ENCODE data around the gene SIRT2. TPM values are rescaled to one million over a fixed set of nuclear protein-coding genes. Genes with fewer than 3 reads are reported as not detected.
"Not testable (repeated sequence)": the region's sequence is repeated elsewhere in the genome, so short reads cannot be mapped to it uniquely, and the experiment has no call there.

SIRT2 gene
- 30.0 TPM for polyA plus RNA-seq (2013, experiment 1 of 2)
- polyA plus RNA-seq (2013, experiment 2 of 2): 33.2 TPM

GRCh38 chr19:38899447-38900201, at the start of gene SIRT2, which contains the start of gene NFKBIB:
Gene SIRT2, minus strand, starts transcription at chr19:38899618. Its CDS starts 97 bp downstream, at chr19:38899521.
Gene NFKBIB, plus strand, starts transcription at chr19:38899969. Its CDS starts 64 bp downstream, at chr19:38900033.
- peak within 1 kb of the TSS; percentile 65 for H3K4me3 ChIP-seq (ENCODE audit: extremely low read depth, insufficient read depth, low read length, poor library complexity, severe bottlenecking)
- WGBS, 2 experiments (ENCODE audit: insufficient coverage in 2 of 2): 1 to 3% methylated on average over 54 to 64 of the region's 64 CpGs
- H3K4me1 ChIP-seq (ENCODE audit: control insufficient read depth, insufficient read depth, low read length, poor library complexity, severe bottlenecking): peaks cover 17% of the 10 kb centered on the region
- peaks cover 4% of the 10 kb centered on the region for H3K9me3 ChIP-seq (ENCODE audit: control insufficient read depth, low read length)
- H3K27ac ChIP-seq (ENCODE audit: low read depth, low read length, severe bottlenecking): peak within 1 kb of the TSS; percentile 94
- H3K36me3 ChIP-seq (ENCODE audit: control insufficient read depth, insufficient read depth, low read length): no peaks in the 10 kb centered on the region

- Histone ChIP-seq H3K4me1 (ENCODE audit: control insufficient read depth, insufficient read depth, low read length, poor library complexity, severe bottlenecking) (no peaks in the 10 kb centered on the region), H3K4me3 (ENCODE audit: extremely low read depth, insufficient read depth, low read length, poor library complexity, severe bottlenecking) (no peak overlapping the region), H3K36me3 (ENCODE audit: control insufficient read depth, insufficient read depth, low read length) (peaks cover 40% of the 10 kb centered on the region), H3K9me3 (ENCODE audit: control insufficient read depth, low read length) (no peaks in the 10 kb centered on the region), H3K27ac (ENCODE audit: low read depth, low read length, severe bottlenecking) (no peak overlapping the region)
- WGBS, 2 experiments (ENCODE audit: insufficient coverage in 2 of 2): 76 to 91% methylated on average over 4 to 9 of the region's 11 CpGs
Measured at GRCh38 chr19:38946229-38947010, 47.0 kb upstream of the SIRT2 start.

DNA sequence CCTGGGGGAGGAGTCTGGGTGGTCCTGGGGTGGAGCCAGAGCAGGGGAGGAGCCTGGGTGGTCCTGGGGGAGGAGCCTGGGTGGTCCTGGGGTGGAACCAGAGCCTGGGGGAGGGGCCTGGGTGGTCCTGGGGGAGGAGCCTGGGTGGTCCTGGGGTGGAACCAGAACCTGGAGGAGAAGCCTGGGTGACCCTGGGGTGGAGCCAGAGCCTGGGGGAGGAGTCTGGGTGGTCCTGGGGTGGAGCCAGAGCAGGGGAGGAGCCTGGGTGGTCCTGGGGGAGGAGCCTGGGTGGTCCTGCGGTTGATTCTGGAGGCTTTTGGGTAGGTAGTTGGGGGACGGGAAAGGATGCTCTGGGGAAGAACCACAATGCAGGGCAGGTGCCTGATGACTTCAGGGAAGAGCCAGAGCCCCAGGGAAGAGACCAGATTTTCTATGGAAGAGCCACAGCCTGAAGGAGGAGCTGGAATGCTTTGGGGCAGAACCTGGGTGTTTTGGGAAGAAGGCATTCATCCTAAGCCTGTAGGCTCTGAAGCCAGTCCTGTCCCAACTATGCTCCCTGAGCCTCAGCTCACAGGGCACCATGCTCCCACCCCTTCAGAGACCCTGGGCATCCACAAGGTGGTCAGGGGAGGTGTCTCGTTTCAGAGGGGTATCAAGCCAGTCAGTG, 46.3 kb upstream of the SIRT2 start:
- H3K36me3 ChIP-seq (ENCODE audit: control insufficient read depth, insufficient read depth, low read length): peaks cover 40% of the 10 kb centered on the region
- WGBS, 2 experiments (ENCODE audit: insufficient coverage in 2 of 2): 96 to 100% methylated on average over 1 to 2 of the region's 3 CpGs
- H3K9me3 ChIP-seq (ENCODE audit: control insufficient read depth, low read length): no peaks in the 10 kb centered on the region

DNA sequence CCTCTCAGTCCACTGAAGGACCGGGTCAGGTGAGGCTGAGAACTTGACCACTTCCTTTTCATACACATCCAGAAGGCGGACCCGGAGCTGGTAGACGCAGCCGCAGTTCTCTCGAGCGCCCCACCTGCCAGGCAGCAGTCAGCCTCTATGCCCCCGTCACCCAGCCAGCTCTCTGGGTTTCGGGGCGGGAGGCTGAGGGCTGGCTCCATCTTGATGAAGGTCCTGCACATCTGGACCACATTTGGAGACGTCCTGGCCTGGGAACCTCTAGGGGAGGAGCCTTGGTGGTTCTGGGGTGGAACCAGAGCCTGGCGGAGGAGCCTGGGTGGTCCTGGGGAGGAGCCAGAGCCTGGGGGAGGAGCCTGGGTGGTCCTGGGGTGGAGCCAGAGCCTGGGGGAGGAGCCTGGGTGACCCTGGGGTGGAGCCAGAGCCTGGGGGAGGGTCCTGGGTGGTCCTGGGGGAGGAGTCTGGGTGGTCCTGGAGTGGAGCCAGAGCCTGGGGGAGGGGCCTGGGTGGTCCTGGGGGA, 45.6 kb upstream of the SIRT2 start:
- WGBS, 2 experiments (ENCODE audit: insufficient coverage in 2 of 2): 96 to 97% methylated on average over 11 of the region's 12 CpGs
- Histone ChIP-seq H3K9me3 (ENCODE audit: control insufficient read depth, low read length) (no peaks in the 10 kb centered on the region), H3K27ac (ENCODE audit: low read depth, low read length, severe bottlenecking) (no peak overlapping the region), H3K4me1 (ENCODE audit: control insufficient read depth, insufficient read depth, low read length, poor library complexity, severe bottlenecking) (no peaks in the 10 kb centered on the region), H3K4me3 (ENCODE audit: extremely low read depth, insufficient read depth, low read length, poor library complexity, severe bottlenecking) (no peak overlapping the region), H3K36me3 (ENCODE audit: control insufficient read depth, insufficient read depth, low read length) (peaks cover 40% of the 10 kb centered on the region)

More for the DNA sequence above, 46.3 kb upstream of the SIRT2 start:
- Histone ChIP-seq H3K4me1 (ENCODE audit: control insufficient read depth, insufficient read depth, low read length, poor library complexity, severe bottlenecking) (no peaks in the 10 kb centered on the region), H3K27ac (ENCODE audit: low read depth, low read length, severe bottlenecking) (no peak overlapping the region), H3K4me3 (ENCODE audit: extremely low read depth, insufficient read depth, low read length, poor library complexity, severe bottlenecking) (no peak overlapping the region)

DNA sequence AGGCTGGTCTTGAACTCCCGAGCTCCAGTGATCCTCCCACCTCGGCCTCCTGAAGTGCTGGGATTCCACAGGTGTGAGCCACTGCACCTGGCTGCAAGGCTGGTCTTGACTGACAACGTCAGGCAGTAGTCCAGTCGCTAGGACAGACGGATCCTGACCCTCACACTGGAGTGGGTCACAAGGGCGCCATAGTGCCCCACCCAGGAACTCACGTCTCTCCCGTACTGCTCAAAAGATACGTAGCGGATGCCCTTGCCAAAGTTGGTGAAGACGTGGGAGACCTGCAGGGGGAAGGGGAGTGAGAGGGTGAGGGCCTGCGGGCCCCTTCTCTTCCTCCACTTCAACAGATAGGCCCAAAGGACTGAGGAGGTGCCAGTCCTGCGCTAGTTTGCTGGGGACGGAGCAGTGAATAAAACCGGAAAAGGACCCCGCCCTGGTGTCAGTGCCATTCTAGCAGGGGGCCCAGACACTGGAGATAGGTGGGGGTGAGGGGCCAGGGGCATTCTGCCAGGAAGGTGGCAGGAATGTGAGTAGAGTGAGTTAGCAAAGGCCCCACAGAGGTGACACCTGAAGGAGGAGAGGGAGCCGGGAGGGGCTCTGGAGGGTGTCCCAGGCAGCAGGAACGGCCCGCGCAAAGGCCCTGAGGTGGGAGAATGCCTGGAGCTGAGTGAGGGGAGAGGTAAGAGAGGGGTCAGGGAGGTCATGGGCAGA, 43.2 kb upstream of the SIRT2 start:
- no peak overlapping the region for H3K4me3 ChIP-seq (ENCODE audit: extremely low read depth, insufficient read depth, low read length, poor library complexity, severe bottlenecking)
- H3K36me3 ChIP-seq (ENCODE audit: control insufficient read depth, insufficient read depth, low read length): peaks cover 31% of the 10 kb centered on the region
- H3K4me1 ChIP-seq (ENCODE audit: control insufficient read depth, insufficient read depth, low read length, poor library complexity, severe bottlenecking): peaks cover 3% of the 10 kb centered on the region
- H3K27ac ChIP-seq (ENCODE audit: low read depth, low read length, severe bottlenecking): no peak overlapping the region
- 94 to 96% methylated on average over 16 to 19 of the region's 20 CpGs for WGBS, 2 experiments (ENCODE audit: insufficient coverage in 2 of 2)
- no peaks in the 10 kb centered on the region for H3K9me3 ChIP-seq (ENCODE audit: control insufficient read depth, low read length)

DNA sequence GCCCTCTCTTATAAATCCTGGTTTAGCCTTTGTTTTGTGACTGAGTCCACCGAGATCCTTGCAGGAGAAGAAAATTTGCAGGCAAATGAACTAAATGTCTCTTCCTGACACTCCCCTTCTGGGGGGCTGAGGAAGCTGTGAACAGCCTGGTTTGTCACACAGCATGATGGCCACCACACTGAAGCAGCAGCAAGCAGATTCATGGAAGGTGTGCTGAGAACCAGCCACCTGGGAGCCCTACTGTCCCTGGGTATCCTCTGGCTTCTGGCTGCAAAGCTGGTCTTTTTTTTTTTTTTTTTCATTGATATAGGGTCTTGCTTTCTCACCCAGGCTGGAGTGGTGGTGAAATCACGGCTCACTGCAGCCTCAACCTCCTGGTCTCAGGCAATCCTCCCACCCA, 42.6 kb upstream of the SIRT2 start:
- Histone ChIP-seq H3K27ac (ENCODE audit: low read depth, low read length, severe bottlenecking) (no peak overlapping the region), H3K9me3 (ENCODE audit: control insufficient read depth, low read length) (no peaks in the 10 kb centered on the region), H3K4me1 (ENCODE audit: control insufficient read depth, insufficient read depth, low read length, poor library complexity, severe bottlenecking) (peaks cover 3% of the 10 kb centered on the region), H3K4me3 (ENCODE audit: extremely low read depth, insufficient read depth, low read length, poor library complexity, severe bottlenecking) (no peak overlapping the region), H3K36me3 (ENCODE audit: control insufficient read depth, insufficient read depth, low read length) (peaks cover 26% of the 10 kb centered on the region)
- WGBS, 2 experiments (ENCODE audit: insufficient coverage in 2 of 2): 88% methylated on average over 2 of the region's 2 CpGs; no CpG with 5 or more reads in 1 of the 2 experiments

GRCh38 chr19:38941466-38941865, 42.0 kb upstream of the SIRT2 start:
- not testable (repeated sequence) for H3K4me3 ChIP-seq (ENCODE audit: extremely low read depth, insufficient read depth, low read length, poor library complexity, severe bottlenecking); H3K27ac ChIP-seq (ENCODE audit: low read depth, low read length, severe bottlenecking); H3K4me1 ChIP-seq (ENCODE audit: control insufficient read depth, insufficient read depth, low read length, poor library complexity, severe bottlenecking); H3K9me3 ChIP-seq (ENCODE audit: control insufficient read depth, low read length)
- H3K36me3 ChIP-seq (ENCODE audit: control insufficient read depth, insufficient read depth, low read length): peaks cover 21% of the 10 kb centered on the region
- WGBS, 2 experiments (ENCODE audit: insufficient coverage in 2 of 2): 95 to 100% methylated on average over 5 of the region's 5 CpGs

DNA sequence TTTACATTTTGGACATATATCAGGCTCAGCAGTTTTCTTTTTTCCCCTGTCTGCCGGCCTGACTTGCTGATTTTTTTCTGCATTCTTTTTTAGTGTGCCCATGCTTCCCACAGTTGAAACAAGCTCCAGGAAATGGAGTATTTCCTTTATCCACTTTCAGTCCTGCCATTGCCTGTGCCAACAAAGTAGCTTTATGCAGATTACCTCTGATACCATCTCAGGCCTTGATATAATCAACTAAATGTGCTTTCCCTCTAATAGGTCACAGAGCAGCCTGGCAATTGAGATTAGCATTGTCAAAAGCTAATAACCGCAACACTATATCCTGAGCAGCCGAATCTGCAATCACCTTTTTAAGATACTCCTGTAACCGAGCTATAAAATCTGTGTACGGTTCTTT, 40.5 kb upstream of the SIRT2 start:
- 86 to 92% methylated on average over 5 of the region's 5 CpGs for WGBS, 2 experiments (ENCODE audit: insufficient coverage in 2 of 2)
- no peak overlapping the region for H3K27ac ChIP-seq (ENCODE audit: low read depth, low read length, severe bottlenecking)
- peaks cover 3% of the 10 kb centered on the region for H3K4me1 ChIP-seq (ENCODE audit: control insufficient read depth, insufficient read depth, low read length, poor library complexity, severe bottlenecking)
- no peak overlapping the region for H3K4me3 ChIP-seq (ENCODE audit: extremely low read depth, insufficient read depth, low read length, poor library complexity, severe bottlenecking)
- peaks cover 3% of the 10 kb centered on the region for H3K9me3 ChIP-seq (ENCODE audit: control insufficient read depth, low read length)
- peaks cover 9% of the 10 kb centered on the region for H3K36me3 ChIP-seq (ENCODE audit: control insufficient read depth, insufficient read depth, low read length)

- Histone ChIP-seq H3K36me3 (ENCODE audit: control insufficient read depth, insufficient read depth, low read length) (peaks cover 31% of the 10 kb centered on the region), H3K27ac (ENCODE audit: low read depth, low read length, severe bottlenecking) (no peak overlapping the region), H3K4me3 (ENCODE audit: extremely low read depth, insufficient read depth, low read length, poor library complexity, severe bottlenecking) (no peak overlapping the region), H3K9me3 (ENCODE audit: control insufficient read depth, low read length) (peaks cover 11% of the 10 kb centered on the region), H3K4me1 (ENCODE audit: control insufficient read depth, insufficient read depth, low read length, poor library complexity, severe bottlenecking) (peaks cover 4% of the 10 kb centered on the region)
- WGBS, 2 experiments (ENCODE audit: insufficient coverage in 2 of 2): 91% methylated on average over 4 of the region's 4 CpGs; no CpG with 5 or more reads in 1 of the 2 experiments
Measured at GRCh38 chr19:38933544-38933943, 34.1 kb upstream of the SIRT2 start.

Data from mesodermal cell (in vitro differentiated cells).